ENCODE data around the gene DDX24.

DDX24 gene

DNA sequence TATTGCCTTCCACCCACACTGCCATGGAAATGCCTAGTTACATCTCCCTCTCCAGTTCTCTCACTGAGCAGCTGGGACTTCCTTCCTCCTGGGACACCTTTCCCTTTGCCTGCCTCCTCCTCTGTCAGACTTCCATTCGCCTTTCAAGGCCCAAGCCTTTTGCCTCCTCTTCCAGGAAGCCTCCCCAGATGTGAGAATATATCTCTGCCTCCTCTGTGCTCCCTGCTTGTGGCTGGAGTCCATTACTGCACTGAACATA lies 45.3 kb upstream of the DDX24 start:
- no peak overlapping the region for H3K4me3 ChIP-seq (ENCODE audit: low read depth, low read length)
- in situ Hi-C loops (cut with HindIII; ENCODE audit: low sequenced_read_pairs), result no loop called here
- DNase-seq (ENCODE audit: low read depth), result no peak
- TF ChIP-seq, protein P1, sequence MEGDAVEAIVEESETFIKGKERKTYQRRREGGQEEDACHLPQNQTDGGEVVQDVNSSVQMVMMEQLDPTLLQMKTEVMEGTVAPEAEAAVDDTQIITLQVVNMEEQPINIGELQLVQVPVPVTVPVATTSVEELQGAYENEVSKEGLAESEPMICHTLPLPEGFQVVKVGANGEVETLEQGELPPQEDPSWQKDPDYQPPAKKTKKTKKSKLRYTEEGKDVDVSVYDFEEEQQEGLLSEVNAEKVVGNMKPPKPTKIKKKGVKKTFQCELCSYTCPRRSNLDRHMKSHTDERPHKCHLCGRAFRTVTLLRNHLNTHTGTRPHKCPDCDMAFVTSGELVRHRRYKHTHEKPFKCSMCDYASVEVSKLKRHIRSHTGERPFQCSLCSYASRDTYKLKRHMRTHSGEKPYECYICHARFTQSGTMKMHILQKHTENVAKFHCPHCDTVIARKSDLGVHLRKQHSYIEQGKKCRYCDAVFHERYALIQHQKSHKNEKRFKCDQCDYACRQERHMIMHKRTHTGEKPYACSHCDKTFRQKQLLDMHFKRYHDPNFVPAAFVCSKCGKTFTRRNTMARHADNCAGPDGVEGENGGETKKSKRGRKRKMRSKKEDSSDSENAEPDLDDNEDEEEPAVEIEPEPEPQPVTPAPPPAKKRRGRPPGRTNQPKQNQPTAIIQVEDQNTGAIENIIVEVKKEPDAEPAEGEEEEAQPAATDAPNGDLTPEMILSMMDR (IDR thresholded peaks at IDR 0.05; ENCODE audit: low read depth, low read length, missing control alignments), result no peak

DNA sequence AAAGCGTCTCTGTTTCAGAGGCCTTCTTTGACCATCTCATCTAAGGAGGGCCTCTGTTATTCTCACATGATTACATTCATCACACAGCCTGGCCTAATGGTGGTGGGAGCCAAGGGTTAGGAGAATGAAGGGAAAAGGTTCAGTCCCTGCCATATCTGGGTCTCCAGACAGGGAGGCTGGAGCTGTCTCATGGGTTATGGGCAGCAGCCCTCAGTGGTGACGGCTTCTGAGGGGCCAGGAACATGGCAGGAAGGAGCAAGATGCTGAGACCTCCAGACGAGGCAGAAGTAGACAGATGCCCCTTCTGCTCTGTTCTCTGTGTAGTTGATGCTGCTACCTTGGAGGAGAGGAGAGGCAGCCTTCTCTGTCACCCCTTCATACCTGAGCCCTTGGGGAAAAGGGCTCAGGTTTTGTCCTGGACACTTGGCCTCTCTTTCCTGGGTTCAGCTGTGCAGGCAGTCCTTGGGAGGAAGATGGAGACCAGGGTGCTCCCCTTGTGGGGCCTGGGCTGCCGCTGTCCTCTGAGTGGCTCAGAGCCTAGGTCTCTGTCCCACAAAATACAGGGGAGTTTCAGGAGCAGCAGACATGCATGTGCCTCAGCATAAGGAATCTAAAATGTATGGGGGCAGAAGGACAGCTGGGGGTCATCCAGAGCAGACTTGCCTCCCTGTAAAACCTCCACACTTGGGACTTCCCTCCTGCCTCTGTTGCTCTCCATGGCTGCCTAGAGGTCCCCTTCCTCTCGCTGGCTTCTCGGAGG lies 44.8 kb upstream of the DDX24 start:
- DNase-seq (ENCODE audit: low read depth), result no peak
- TF ChIP-seq, protein P1 (IDR thresholded peaks at IDR 0.05; ENCODE audit: low read depth, low read length, missing control alignments), result no peak

DNA sequence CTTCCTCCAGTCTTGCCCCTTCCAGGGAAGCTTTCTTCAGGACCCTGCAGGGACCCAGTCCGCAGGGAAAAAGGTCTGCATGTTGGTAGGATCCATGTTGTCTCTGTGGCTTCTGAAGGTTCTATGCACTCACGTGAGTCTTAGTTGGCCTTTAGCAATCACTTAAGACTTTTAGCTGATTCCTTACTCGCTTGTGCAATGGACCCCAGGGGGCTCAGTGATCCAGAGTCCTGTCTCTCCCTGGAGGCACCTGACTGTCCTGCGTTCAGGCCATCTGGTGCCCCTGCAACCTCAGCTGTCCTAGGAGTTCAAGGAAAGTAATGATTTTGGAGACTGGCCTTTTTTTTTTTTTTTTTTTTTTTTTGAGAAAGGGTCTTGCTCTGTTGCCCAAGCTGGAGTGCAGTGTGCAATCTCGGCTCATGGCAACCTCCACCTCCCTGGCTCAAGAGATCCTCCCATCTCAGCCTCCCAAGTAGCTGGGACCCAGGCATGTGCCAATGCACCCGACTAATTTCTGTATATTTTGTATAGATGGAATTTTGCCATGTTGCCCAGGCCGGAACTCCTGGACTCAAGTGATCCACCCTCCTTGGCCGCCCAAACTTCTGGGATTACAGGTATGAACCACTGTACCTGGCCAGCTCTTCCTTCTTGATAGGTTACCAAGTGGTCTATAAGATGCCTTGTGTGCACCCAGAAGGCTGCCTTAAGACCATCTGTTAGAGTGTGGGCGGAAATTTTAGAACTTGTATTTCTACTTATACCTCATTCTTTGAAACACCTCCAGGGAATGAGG lies 43.8 kb upstream of the DDX24 start:
- no peak for DNase-seq (ENCODE audit: low read depth)
- TF ChIP-seq, protein P1 (IDR thresholded peaks at IDR 0.05; ENCODE audit: low read depth, low read length, missing control alignments), result no peak
- in situ Hi-C loops (cut with HindIII; ENCODE audit: low sequenced_read_pairs), result loop anchor here (5.0 kb wide), 2 partner anchors 53 to 97 kb away; partner anchors contain the start of gene OTUB2
- no peak overlapping the region for H3K4me3 ChIP-seq (ENCODE audit: low read depth, low read length)

More for the DNA sequence above, 44.8 kb upstream of the DDX24 start:
- no peak overlapping the region for H3K4me3 ChIP-seq (ENCODE audit: low read depth, low read length)
- in situ Hi-C loops (cut with HindIII; ENCODE audit: low sequenced_read_pairs), result no loop called here

DNA sequence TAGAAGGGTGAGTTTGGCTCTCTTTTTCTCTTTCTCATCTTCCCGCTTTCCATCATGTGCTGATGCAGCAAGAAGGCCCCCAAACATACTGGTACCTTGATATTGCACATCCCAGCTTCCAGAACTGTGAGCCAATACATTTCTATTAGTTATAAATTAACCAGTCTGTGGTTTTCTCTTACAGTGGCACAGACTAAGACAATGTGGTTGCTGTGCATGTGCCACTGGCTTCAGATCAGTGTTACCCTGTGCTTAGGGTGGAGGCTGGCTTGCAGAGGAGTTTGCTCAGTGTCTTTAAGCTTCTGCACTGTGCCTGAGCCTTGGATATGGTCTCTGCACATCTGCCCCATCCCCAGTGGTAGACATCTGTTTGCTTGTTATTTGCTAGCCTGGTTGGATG lies 42.9 kb upstream of the DDX24 start:
- TF ChIP-seq, protein P1 (IDR thresholded peaks at IDR 0.05; ENCODE audit: low read depth, low read length, missing control alignments), result no peak
- no peak overlapping the region for H3K4me3 ChIP-seq (ENCODE audit: low read depth, low read length)
- in situ Hi-C loops (cut with HindIII; ENCODE audit: low sequenced_read_pairs), result loop anchor here (5.0 kb wide), 2 partner anchors 53 to 97 kb away; partner anchors contain the start of gene OTUB2
- no peak for DNase-seq (ENCODE audit: low read depth)

DNA sequence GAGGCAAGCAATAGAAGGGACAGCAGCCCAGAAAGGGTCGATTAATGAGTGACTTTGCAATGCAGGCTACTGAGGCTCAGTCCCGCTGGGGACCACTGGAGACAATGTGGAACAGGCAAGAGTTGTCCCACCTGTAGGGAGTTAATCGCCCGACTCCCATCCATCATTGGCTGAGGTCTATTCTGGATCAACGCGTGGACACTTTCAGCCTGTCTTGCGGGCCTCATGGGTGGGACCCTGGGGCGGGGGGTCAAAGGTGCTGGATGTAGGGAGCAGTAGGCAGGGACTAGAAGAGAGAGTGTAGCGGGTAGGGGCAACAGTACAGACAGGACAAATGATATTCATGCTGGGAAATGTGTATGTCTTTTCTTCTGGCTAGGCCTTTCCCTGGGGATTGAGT lies 42.3 kb upstream of the DDX24 start:
- TF ChIP-seq, protein P1 (IDR thresholded peaks at IDR 0.05; ENCODE audit: low read depth, low read length, missing control alignments), result no peak
- in situ Hi-C loops (cut with HindIII; ENCODE audit: low sequenced_read_pairs), result loop anchor here (5.0 kb wide), 2 partner anchors 54 to 96 kb away; partner anchors contain the start of gene OTUB2
- DNase-seq (ENCODE audit: low read depth), result no peak
- no peak overlapping the region for H3K4me3 ChIP-seq (ENCODE audit: low read depth, low read length)

DNA sequence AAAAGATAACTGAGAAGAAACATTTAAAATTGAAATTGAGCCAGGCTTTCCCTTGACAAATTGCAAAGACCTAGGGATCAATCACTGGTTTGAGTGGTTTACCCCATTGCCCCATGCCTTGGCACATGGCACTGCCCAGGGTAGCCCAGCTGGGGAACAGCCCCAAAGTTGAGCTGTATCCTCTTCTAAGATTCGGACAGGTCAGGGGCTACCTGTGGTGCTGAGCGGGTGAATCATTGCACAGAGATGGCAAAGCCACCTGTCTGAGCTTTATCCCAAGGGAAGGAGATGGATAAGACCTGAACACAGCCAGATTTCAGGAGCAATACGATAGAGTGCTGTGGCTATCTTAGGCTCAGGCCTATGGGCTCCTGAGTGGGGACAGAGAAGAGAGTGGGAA lies 41.4 kb upstream of the DDX24 start:
- TF ChIP-seq, protein P1 (IDR thresholded peaks at IDR 0.05; ENCODE audit: low read depth, low read length, missing control alignments), result no peak
- in situ Hi-C loops (cut with HindIII; ENCODE audit: low sequenced_read_pairs), result loop anchor here (5.0 kb wide), 2 partner anchors 55 to 95 kb away; partner anchors contain the start of gene OTUB2
- no peak for DNase-seq (ENCODE audit: low read depth)
- no peak overlapping the region for H3K4me3 ChIP-seq (ENCODE audit: low read depth, low read length)
